AG09319 (cell line): ENCODE results near the gene KRT81.

Source experiments
- DNase-seq: peaks from one replicate; pipeline ENCODE4 v3.0.0-alpha.2; 2010; ENCODE audit warnings: low read depth; ENCODE audit errors: extremely low read depth
- CTCF ChIP-seq: IDR thresholded peaks from 2 replicates; pipeline ENCODE4 v1.5.1; 2011; ENCODE audit warnings: low read depth, mild to moderate bottlenecking, inconsistent platforms, low read length, moderate library complexity

KRT81 gene

DNA sequence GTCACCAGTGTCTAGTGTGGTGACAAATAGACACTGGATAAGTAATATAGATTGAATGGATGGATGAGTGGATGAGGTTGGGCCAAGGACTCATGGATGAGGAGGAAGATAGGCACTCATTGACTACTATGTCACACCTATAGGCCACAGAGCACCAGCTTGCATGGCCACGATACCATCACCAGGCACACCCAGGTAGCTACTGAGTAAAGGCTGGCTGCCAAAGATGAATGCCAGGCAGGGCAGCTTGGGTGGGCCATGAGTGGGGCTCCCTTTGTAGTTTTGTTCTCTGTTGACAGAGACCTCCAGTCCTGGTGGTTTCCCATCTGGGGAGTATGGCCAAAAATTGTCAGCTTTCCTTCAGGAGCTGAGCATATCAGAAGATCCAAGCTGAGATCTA, 41.0 kb upstream of the KRT81 start:
- TF ChIP-seq CTCF: no peak
- no peak for DNase-seq

GRCh38 chr12:52331833-52332232, 40.5 kb upstream of the KRT81 start:
- TF ChIP-seq CTCF: no peak
- DNase-seq: no peak

GRCh38 chr12:52331039-52331438, 39.7 kb upstream of the KRT81 start:
- no peak for DNase-seq
- no peak for TF ChIP-seq CTCF

GRCh38 chr12:52327830-52328500, 36.6 kb upstream of the KRT81 start:
- TF ChIP-seq CTCF: no peak
- DNase-seq: no peak

GRCh38 chr12:52327052-52327829, 35.9 kb upstream of the KRT81 start:
- DNase-seq: peak; percentile 84
- TF ChIP-seq CTCF: peak; percentile 94

- TF ChIP-seq CTCF: no peak
- DNase-seq: no peak
These were observed 32.8 kb upstream of the KRT81 start for GRCh38 chr12:52324153-52324444.

GRCh38 chr12:52323416-52324152, 32.2 kb upstream of the KRT81 start:
- TF ChIP-seq CTCF: no peak
- no peak for DNase-seq
